NCI-H2107 treated with DMSO at 0.1 percent for 48 hours (cell line): ENCODE results near the gene C10orf120.

ENCODE experiments used
- DNase-seq: peaks from one replicate; lab custom pipeline; 2025; ENCODE audit not compliant: unreplicated experiment; lab: John Stamatoyannopoulos, UW

The C10orf120 gene

GRCh38 chr10:122699796-122700455 lies at the start of gene C10orf120:
Gene C10orf120, minus strand, starts transcription at chr10:122699846. Its CDS starts 56 bp downstream, at chr10:122699790.
- no peak for DNase-seq

- DNase-seq = no peak
These were observed 48.9 kb upstream of the C10orf120 start for GRCh38 chr10:122748496-122748895.

GRCh38 chr10:122746408-122746807 lies 46.8 kb upstream of the C10orf120 start:
- no peak for DNase-seq

GRCh38 chr10:122744257-122744656 lies 44.6 kb upstream of the C10orf120 start:
- DNase-seq = no peak

GRCh38 chr10:122740640-122741039 lies 41.0 kb upstream of the C10orf120 start:
- DNase-seq = no peak

GRCh38 chr10:122738031-122738430 lies 38.4 kb upstream of the C10orf120 start:
- no peak for DNase-seq

GRCh38 chr10:122733931-122734665 lies 34.5 kb upstream of the C10orf120 start:
- DNase-seq = no peak

GRCh38 chr10:122733443-122733842 lies 33.8 kb upstream of the C10orf120 start:
- no peak for DNase-seq

- no peak for DNase-seq
These were observed 30.6 kb upstream of the C10orf120 start for GRCh38 chr10:122730238-122730637.

GRCh38 chr10:122729126-122729525 lies 29.5 kb upstream of the C10orf120 start:
- no peak for DNase-seq

- no peak for DNase-seq
These were observed 27.8 kb upstream of the C10orf120 start for GRCh38 chr10:122727426-122727825.

- no peak for DNase-seq
These were observed 26.1 kb upstream of the C10orf120 start for GRCh38 chr10:122725768-122726167.

GRCh38 chr10:122725006-122725405 lies 25.4 kb upstream of the C10orf120 start:
- no peak for DNase-seq

- no peak for DNase-seq
These were observed 21.5 kb upstream of the C10orf120 start for GRCh38 chr10:122721111-122721510.

GRCh38 chr10:122716025-122716424 lies 16.4 kb upstream of the C10orf120 start:
- DNase-seq = no peak

GRCh38 chr10:122715576-122715975 lies 15.9 kb upstream of the C10orf120 start:
- DNase-seq = no peak

GRCh38 chr10:122713091-122713885 lies 13.6 kb upstream of the C10orf120 start:
- DNase-seq = no peak

- no peak for DNase-seq
These were observed 10.9 kb upstream of the C10orf120 start for GRCh38 chr10:122710576-122710975.

GRCh38 chr10:122709971-122710370 lies 10.3 kb upstream of the C10orf120 start:
- DNase-seq = no peak

GRCh38 chr10:122707535-122707934 lies 7.9 kb upstream of the C10orf120 start:
- DNase-seq = no peak

GRCh38 chr10:122706947-122707346 lies 7.3 kb upstream of the C10orf120 start:
- no peak for DNase-seq

- DNase-seq = no peak
These were observed 6.8 kb upstream of the C10orf120 start for GRCh38 chr10:122706467-122706866.
